H9 (cell line): ENCODE measurements around the gene FPGS. TPM values are rescaled to one million over a fixed set of nuclear protein-coding genes. Genes with fewer than 3 reads are reported as not detected.
A peak's percentile ranks its signal among the peaks of the same experiment; 100 is the strongest.

Source experiments
- DNase-seq: peaks from one replicate; pipeline ENCODE4 v3.0.0-alpha.2; 2017
- H2AFZ ChIP-seq: one replicate; pipeline ENCODE4 v1.6.1; 2013; ENCODE audit warnings: mild to moderate bottlenecking, low read length, control low read depth, moderate library complexity
- H2AK5ac ChIP-seq: 2 replicates; pipeline ENCODE4 v1.6.1; 2013; ENCODE audit warnings: low read length, control low read depth, mixed read lengths; ENCODE audit not compliant: insufficient read length
- H2BK120ac ChIP-seq: one replicate; pipeline ENCODE4 v1.6.1; 2013; ENCODE audit warnings: low read depth, mild to moderate bottlenecking, low read length, control low read depth, inconsistent platforms; ENCODE audit not compliant: poor library complexity, severe bottlenecking
- H2BK12ac ChIP-seq: 2 replicates; pipeline ENCODE4 v1.6.1; 2013; ENCODE audit warnings: low read length, control low read depth, mixed read lengths, low read depth; ENCODE audit not compliant: insufficient read length
- H2BK15ac ChIP-seq: 2 replicates; pipeline ENCODE4 v1.6.1; 2013; ENCODE audit warnings: low read depth, low read length, control low read depth
- H2BK20ac ChIP-seq: one replicate; pipeline ENCODE4 v1.6.1; 2013; ENCODE audit warnings: low read depth, mild to moderate bottlenecking, low read length, control low read depth, inconsistent platforms; ENCODE audit not compliant: poor library complexity, severe bottlenecking
- H2BK5ac ChIP-seq: 2 replicates; pipeline ENCODE4 v1.6.1; 2013; ENCODE audit warnings: low read length, control low read depth, mixed read lengths; ENCODE audit not compliant: insufficient read length
- H3K14ac ChIP-seq: 2 replicates; pipeline ENCODE4 v1.6.1; 2013; ENCODE audit warnings: low read length, control low read depth; ENCODE audit not compliant: insufficient read depth
- H3K18ac ChIP-seq: 2 replicates; pipeline ENCODE4 v1.6.1; 2013; ENCODE audit warnings: low read depth, mild to moderate bottlenecking, mixed read lengths, low read length, control low read depth; ENCODE audit not compliant: insufficient read length
- H3K23ac ChIP-seq: 2 replicates; pipeline ENCODE4 v1.6.1; 2013; ENCODE audit warnings: low read length, control low read depth, mixed read lengths, low read depth; ENCODE audit not compliant: insufficient read length
- H3K23me2 ChIP-seq: 2 replicates; pipeline ENCODE4 v1.6.1; 2013; ENCODE audit warnings: low read depth, mild to moderate bottlenecking, mixed read lengths, low read length, control low read depth; ENCODE audit not compliant: insufficient read length, poor library complexity, severe bottlenecking
- H3K27ac ChIP-seq: 2 replicates; pipeline ENCODE4 v1.5.1; 2013; ENCODE audit warnings: low read length, control low read depth, mixed read lengths, low read depth; ENCODE audit not compliant: insufficient read length
- H3K27me3 ChIP-seq: 2 replicates; pipeline ENCODE4 v1.6.1; 2013; ENCODE audit warnings: low read length, control low read depth, inconsistent platforms; ENCODE audit not compliant: insufficient read depth
- H3K4ac ChIP-seq: 2 replicates; pipeline ENCODE4 v1.6.1; 2013; ENCODE audit warnings: low read depth, mild to moderate bottlenecking, control low read depth, inconsistent platforms, low read length, moderate library complexity
- H3K4me1 ChIP-seq: 2 replicates; pipeline ENCODE4 v1.6.1; 2013; ENCODE audit warnings: low read length, control low read depth, inconsistent platforms; ENCODE audit not compliant: insufficient read depth
- H3K4me2 ChIP-seq: 2 replicates; pipeline ENCODE4 v1.6.1; 2013; ENCODE audit warnings: low read length, control low read depth, mixed read lengths; ENCODE audit not compliant: insufficient read length, insufficient read depth
- H3K56ac ChIP-seq: 2 replicates; pipeline ENCODE4 v1.6.1; 2013; ENCODE audit warnings: low read depth, mild to moderate bottlenecking, mixed read lengths, low read length, control low read depth; ENCODE audit not compliant: insufficient read length
- H3K79me1 ChIP-seq: 2 replicates; pipeline ENCODE4 v1.6.1; 2013; ENCODE audit warnings: low read depth, mild to moderate bottlenecking, moderate library complexity, low read length, control low read depth, inconsistent platforms; ENCODE audit not compliant: insufficient read depth, poor library complexity, severe bottlenecking
- H3K79me2 ChIP-seq: 2 replicates; pipeline ENCODE4 v1.6.1; 2013; ENCODE audit warnings: low read length, control low read depth, inconsistent platforms; ENCODE audit not compliant: insufficient read depth
- H3K9ac ChIP-seq: 2 replicates; pipeline ENCODE4 v1.6.1; 2013; ENCODE audit warnings: low read length, control low read depth, mixed read lengths; ENCODE audit not compliant: insufficient read length; ENCODE audit errors: extremely low read depth
- H3K9me3 ChIP-seq: one replicate; pipeline ENCODE4 v1.6.1; 2013; ENCODE audit warnings: low read depth, low read length, inconsistent platforms; ENCODE audit not compliant: control insufficient read depth
- H3T11ph ChIP-seq: one replicate; pipeline ENCODE4 v1.6.1; 2013; ENCODE audit warnings: mild to moderate bottlenecking, low read length, control low read depth, inconsistent platforms
- H4K20me1 ChIP-seq: one replicate; pipeline ENCODE4 v1.6.1; 2013; ENCODE audit not compliant: control insufficient read depth, insufficient read length, insufficient read depth
- H4K5ac ChIP-seq: 2 replicates; pipeline ENCODE4 v1.6.1; 2013; ENCODE audit warnings: low read depth, mild to moderate bottlenecking, mixed read lengths, low read length, control low read depth; ENCODE audit not compliant: insufficient read length
- H4K8ac ChIP-seq: replicated peaks from 2 replicates; pipeline ENCODE4 v1.6.1; 2013; ENCODE audit warnings: low read length, control low read depth, mixed read lengths, low read depth; ENCODE audit not compliant: insufficient read length
- H4K91ac ChIP-seq: 2 replicates; pipeline ENCODE4 v1.6.1; 2013; ENCODE audit warnings: low read depth, mild to moderate bottlenecking, moderate library complexity, mixed read lengths, low read length, control low read depth; ENCODE audit not compliant: insufficient read length
- H3K27ac Mint-ChIP-seq, 3 experiments: 2 replicates in 2 of 3; 3 replicates in 1 of 3; pipeline ENCODE4 v1.8.0; 2020 to 2021; ENCODE audit warnings: mixed read lengths in 3 of 3, mild to moderate bottlenecking in 1 of 3, moderate library complexity in 1 of 3
- H3K27me3 Mint-ChIP-seq: 2 replicates; pipeline ENCODE4 v1.8.0; 2021; ENCODE audit warnings: low read depth, mild to moderate bottlenecking, moderate library complexity, mixed read lengths
- H3K36me3 Mint-ChIP-seq, 3 experiments: 2 replicates in 2 of 3; 3 replicates in 1 of 3; pipeline ENCODE4 v1.8.0; 2020 to 2021; ENCODE audit warnings: low read depth in 3 of 3, mixed read lengths in 3 of 3; ENCODE audit not compliant: insufficient read depth in 1 of 3
- H3K4me1 Mint-ChIP-seq, 2 experiments: 2 replicates each; pipeline ENCODE4 v1.8.0; 2020; ENCODE audit warnings: mixed read lengths in 2 of 2
- H3K4me3 Mint-ChIP-seq, 2 experiments: 2 replicates in 1 of 2; 3 replicates in 1 of 2; pipeline ENCODE4 v1.8.0; 2020 to 2021; ENCODE audit warnings: mild to moderate bottlenecking in 2 of 2, mixed read lengths in 2 of 2, moderate library complexity in 1 of 2
- H3K9me3 Mint-ChIP-seq, 2 experiments: 2 replicates in 1 of 2; 3 replicates in 1 of 2; pipeline ENCODE4 v1.8.0; 2020; ENCODE audit warnings: mild to moderate bottlenecking in 2 of 2, mixed read lengths in 2 of 2, moderate library complexity in 1 of 2
- CTCF ChIP-seq: fragments of 200-600 bp; sonication (generic); conservative IDR thresholded peaks from 3 replicates; pipeline ENCODE4 v1.8.0; 2021; ENCODE audit warnings: antibody characterized with exemption, mild to moderate bottlenecking
- WGBS: extraction: QIAGEN DNeasy Blood & Tissue Kit; methylation state at CpG from one replicate; pipeline ENCODE4 v1.1.7; 2013; ENCODE audit warnings: missing lambda C conversion rate, low lambda C conversion rate, mixed read lengths; ENCODE audit not compliant: insufficient read length; ENCODE audit errors: extremely low coverage; 5-methylcytosine and 5-hydroxymethylcytosine counted together
- total RNA-seq: library from RNA; stranded (reverse); gene quantifications from 2 replicates; pipeline ENCODE4 v1.2.1, GENCODE V29; 2021

Gene FPGS
- total RNA-seq, 1 experiment from 2014 or later: 68.4 TPM

- Histone ChIP-seq H3K9me3 (no peaks in the 10 kb centered on the region), H3K4me2 (peak overlapping the region; percentile 1), H2AFZ (no peak overlapping the region), H4K91ac (no peak overlapping the region), H3K79me2 (peaks cover 3% of the 10 kb centered on the region; the same call in 1 of the 2 replicates), H3K9ac (no peak overlapping the region), H3K27me3 (no peaks in the 10 kb centered on the region), H3K27ac (no peak overlapping the region), H3K18ac (peak overlapping the region; percentile 78), H3K14ac (no peak overlapping the region), H3K4ac (no peak overlapping the region), H4K20me1 (no peaks in the 10 kb centered on the region), H3K23ac (no peak overlapping the region), H2BK12ac (no peak overlapping the region), H3K56ac (no peak overlapping the region), H3K79me1 (peaks cover 16% of the 10 kb centered on the region), H3T11ph (no peak overlapping the region), H3K23me2 (peaks cover 2% of the 10 kb centered on the region), H4K8ac (no peak overlapping the region), H2BK20ac (no peak overlapping the region), H2BK15ac (no peak overlapping the region), H3K4me1 (no peaks in the 10 kb centered on the region), H2AK5ac (no peak overlapping the region), H4K5ac (no peak overlapping the region), H2BK120ac (no peak overlapping the region), H2BK5ac (no peak overlapping the region)
- no peaks in the 10 kb centered on the region for H3K9me3 Mint-ChIP-seq
- WGBS: no CpG with 5 or more reads among the region's 123 CpGs
- H3K27ac Mint-ChIP-seq: 0 out of 7 replicates have a peak overlapping the region, but pooled peaks of 1 of the 3 experiments have one; percentile 77
- peaks cover 33 to 37% (median 36%) of the 10 kb centered on the region in 3 experiments for H3K36me3 Mint-ChIP-seq
- DNase-seq: peak; percentile 87
- peaks cover 7 to 26% of the 10 kb centered on the region in 2 experiments for H3K4me1 Mint-ChIP-seq
- peak; percentile 93 for TF ChIP-seq CTCF
- peaks cover 6% of the 10 kb centered on the region for H3K27me3 Mint-ChIP-seq
- peak overlapping the region; percentile 93 to 95 for H3K4me3 Mint-ChIP-seq
Observed at GRCh38 chr9:127785023-127785932, 17.4 kb upstream of the FPGS start.
